ENCODE measurements around the gene CDKN1A. TPM values are rescaled to one million over a fixed set of nuclear protein-coding genes. Genes with fewer than 3 reads are reported as not detected.
"Not testable (repeated sequence)": the region's sequence is repeated elsewhere in the genome, so short reads cannot be mapped to it uniquely, and the experiment has no call there.

CDKN1A gene
- total RNA-seq, 1 experiment from 2014 or later, result 0.28 TPM

DNA sequence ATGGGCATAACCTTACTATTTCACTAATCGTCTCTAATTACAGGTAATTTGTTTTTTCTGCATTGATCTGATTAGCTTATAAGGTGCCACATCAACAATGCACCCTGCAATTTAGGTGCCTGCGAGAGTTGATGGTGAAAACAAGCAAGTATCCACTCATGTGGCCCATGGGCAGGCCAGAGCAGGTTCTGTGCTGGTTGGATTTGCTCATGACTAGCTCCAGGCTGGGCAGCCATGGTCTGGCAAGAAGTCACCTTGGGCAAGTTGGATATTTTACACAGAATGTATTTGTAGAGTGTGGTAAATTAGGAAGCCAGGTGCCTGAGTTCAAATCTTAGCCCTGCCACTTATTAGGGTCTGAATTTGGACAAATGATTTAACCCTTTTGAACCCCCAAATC, 44.4 kb downstream of the CDKN1A start:
- H3K36me3 ChIP-seq (replicated peaks; ENCODE audit: control insufficient read depth, insufficient read depth, low read length), result no peaks in the 10 kb centered on the region
- no peak for DNase-seq

DNA sequence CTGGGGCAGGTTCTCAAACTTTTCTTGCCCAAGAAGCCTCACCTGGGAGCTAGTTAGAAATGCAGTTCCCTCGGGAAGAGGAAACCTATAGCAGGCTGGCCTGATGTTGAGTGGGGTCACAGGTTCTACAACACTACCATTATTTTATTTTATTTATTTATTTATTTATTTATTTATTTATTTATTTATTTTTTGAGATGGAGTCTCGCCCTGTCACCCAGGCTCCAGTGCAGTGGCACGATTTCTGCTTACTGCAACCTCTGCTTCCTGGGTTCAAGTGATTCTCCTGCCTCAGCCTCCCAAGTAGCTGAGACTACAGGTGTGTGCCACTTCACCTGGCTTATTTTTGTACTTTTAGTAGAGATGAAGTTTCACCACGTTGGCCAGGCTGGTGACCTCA, 45.5 kb downstream of the CDKN1A start:
- not testable (repeated sequence) for DNase-seq; H3K27me3 ChIP-seq (ENCODE audit: control insufficient read depth, insufficient read depth, low read length); H3K36me3 ChIP-seq (replicated peaks; ENCODE audit: control insufficient read depth, insufficient read depth, low read length); H3K4me3 ChIP-seq (ENCODE audit: insufficient read depth, low read depth, low read length)

More for the DNA sequence above, 44.4 kb downstream of the CDKN1A start:
- H3K27me3 ChIP-seq (ENCODE audit: control insufficient read depth, insufficient read depth, low read length), result no peaks in the 10 kb centered on the region
- no peak overlapping the region for H3K4me3 ChIP-seq (ENCODE audit: insufficient read depth, low read depth, low read length)

DNA sequence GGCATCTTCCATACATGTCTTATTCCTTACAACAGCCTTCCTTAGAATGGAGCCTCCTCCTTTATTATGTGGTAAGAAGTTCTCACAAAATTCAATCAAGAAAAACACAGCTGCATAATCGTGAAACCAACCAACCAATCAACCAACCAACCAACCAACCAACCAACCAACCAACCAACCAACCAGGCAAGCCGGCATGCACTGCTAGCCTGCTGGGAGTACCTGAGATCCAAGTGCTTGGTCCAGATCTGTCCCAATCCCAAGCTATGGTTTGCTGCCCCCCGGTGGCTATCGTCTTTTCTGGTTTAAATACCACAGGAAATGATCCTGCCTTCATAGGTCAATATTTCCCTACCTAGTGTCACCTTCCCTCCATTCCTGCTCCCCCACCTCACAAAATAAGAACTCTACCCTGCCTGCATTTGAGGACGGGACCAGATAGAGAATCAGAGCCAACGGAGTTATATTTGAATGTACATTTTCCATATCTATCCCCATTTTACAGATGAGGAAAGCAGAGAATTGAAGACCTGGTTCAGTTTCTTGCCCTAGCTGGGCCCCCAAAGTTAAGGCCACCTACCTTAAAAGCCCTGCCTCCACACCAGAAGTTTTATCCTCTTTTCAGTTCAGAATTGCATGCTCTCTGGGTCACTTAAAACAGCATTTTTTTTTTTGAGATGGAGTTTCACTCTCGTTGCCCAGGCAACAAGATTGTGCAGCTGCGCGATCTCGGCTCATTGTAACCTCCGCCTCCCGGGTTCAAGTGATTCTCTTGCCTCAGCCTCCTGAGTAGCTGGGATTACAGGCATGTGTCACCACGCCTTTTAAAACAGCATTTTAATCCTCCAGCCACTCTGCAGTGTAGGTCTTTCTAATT, 46.2 kb downstream of the CDKN1A start:
- Histone ChIP-seq H3K36me3 (replicated peaks; ENCODE audit: control insufficient read depth, insufficient read depth, low read length) (no peaks in the 10 kb centered on the region), H3K27me3 (ENCODE audit: control insufficient read depth, insufficient read depth, low read length) (no peaks in the 10 kb centered on the region), H3K4me3 (ENCODE audit: insufficient read depth, low read depth, low read length) (no peak overlapping the region)
- DNase-seq, result peak; percentile 92

DNA sequence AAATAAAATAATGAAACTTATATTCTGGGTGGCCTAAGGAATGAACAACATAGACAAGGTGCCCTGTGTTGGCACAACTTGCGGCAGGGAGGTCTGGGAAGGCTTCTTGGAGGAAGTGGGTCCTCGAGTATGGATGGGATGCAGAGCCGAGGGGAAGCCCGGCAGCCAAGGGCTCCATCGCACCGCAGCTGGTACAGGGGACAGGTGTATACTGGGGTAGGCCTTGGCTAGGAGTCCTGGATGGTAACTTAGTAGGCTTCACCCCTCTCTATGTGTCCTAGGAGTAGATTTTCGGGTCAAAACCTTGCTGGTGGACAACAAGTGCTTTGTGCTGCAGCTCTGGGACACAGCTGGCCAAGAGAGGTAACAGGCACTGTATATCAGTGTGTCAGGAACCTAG, 47.1 kb downstream of the CDKN1A start:
- no peak for DNase-seq

DNA sequence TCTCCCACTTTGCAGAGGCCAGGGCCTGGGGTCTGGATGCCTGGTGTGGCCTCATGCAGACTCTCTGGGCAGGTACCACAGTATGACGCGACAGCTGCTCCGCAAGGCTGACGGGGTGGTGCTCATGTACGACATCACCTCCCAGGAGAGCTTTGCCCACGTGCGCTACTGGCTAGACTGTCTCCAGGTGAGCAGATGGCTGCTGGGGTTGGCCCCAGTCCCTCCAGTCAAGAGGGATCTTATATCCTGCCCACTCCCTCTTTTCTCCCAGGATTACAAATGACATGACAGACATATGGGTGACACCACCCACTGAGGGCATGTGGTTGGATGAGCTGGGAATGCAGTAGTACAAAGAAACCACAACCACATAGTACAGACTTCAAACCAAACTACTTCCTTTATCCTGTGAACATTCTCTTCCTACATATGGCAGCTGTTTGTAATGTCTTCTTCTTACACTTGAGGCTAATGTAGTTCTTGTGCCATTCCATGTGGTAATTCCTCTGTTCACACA, 49.0 kb downstream of the CDKN1A start:
- no peak for DNase-seq
- H3K27me3 ChIP-seq (ENCODE audit: control insufficient read depth, insufficient read depth, low read length), result no peaks in the 10 kb centered on the region
- H3K36me3 ChIP-seq (replicated peaks; ENCODE audit: control insufficient read depth, insufficient read depth, low read length), result no peaks in the 10 kb centered on the region
- H3K4me3 ChIP-seq (ENCODE audit: insufficient read depth, low read depth, low read length), result no peak overlapping the region

More for the DNA sequence above, 47.1 kb downstream of the CDKN1A start:
- Histone ChIP-seq H3K36me3 (replicated peaks; ENCODE audit: control insufficient read depth, insufficient read depth, low read length) (no peaks in the 10 kb centered on the region), H3K27me3 (ENCODE audit: control insufficient read depth, insufficient read depth, low read length) (no peaks in the 10 kb centered on the region), H3K4me3 (ENCODE audit: insufficient read depth, low read depth, low read length) (no peak overlapping the region)

DNA sequence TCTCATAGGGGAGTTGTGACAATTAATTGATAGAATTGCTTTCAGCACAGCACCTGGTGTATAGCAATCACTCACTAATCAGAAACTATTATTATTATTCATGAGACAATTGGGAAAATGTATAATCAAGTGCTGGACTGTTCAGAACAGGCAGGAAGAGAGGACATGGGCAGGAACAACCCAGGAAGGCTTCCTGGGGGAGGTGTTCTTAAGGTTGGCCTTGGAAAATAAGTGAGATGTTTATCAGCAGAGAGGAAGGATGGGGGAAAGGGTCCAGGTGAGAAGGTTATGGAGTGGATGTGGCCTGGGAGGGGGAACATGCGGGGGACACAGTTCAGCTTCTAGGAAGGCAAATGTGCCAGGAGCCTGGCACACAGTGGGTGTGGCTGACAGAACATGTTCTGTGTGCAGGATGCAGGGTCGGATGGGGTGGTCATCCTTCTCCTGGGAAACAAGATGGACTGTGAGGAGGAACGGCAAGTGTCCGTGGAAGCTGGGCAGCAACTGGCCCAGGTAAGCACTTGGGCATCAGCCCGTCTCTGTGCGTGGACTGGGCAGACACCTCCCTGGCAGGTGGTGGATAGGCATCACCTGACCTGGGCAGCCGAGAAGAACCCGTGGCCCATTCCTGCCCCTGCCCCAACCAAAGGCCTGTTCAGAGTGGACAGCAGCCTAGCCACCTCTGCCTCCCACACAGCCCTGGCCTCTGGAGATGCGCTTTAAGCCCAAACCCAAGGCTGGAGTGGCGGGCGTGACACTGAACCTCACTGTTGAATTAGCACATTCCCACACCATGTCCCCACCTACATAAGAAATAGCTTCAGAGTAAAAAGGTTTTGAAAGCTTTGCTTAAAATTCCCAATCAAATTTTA, 50.0 kb downstream of the CDKN1A start:
- Histone ChIP-seq H3K27me3 (ENCODE audit: control insufficient read depth, insufficient read depth, low read length) (no peaks in the 10 kb centered on the region), H3K36me3 (replicated peaks; ENCODE audit: control insufficient read depth, insufficient read depth, low read length) (no peaks in the 10 kb centered on the region), H3K4me3 (ENCODE audit: insufficient read depth, low read depth, low read length) (no peak overlapping the region)
- DNase-seq, result no peak

DNA sequence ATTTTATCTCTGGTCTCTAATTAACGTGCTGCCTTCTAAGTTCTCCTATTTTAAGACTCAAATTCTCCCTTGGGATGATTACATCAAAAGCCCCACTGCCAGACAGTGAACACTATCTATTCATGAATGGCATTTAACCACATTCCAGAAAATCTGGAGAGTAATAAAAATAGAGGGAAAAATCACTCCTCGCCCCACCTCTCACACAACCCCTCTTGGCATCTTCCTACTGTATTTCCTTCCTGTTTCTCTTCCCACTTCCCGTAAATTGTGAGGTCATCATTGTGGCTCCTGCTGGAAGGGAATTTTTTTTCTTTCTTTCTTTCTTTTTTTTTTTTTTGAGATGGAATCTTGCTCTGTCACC, 50.6 kb downstream of the CDKN1A start:
- no peak for DNase-seq
- Histone ChIP-seq H3K36me3 (replicated peaks; ENCODE audit: control insufficient read depth, insufficient read depth, low read length) (no peaks in the 10 kb centered on the region), H3K4me3 (ENCODE audit: insufficient read depth, low read depth, low read length) (no peak overlapping the region), H3K27me3 (ENCODE audit: control insufficient read depth, insufficient read depth, low read length) (no peaks in the 10 kb centered on the region)

- H3K4me3 ChIP-seq (ENCODE audit: insufficient read depth, low read depth, low read length), result no peak overlapping the region
- DNase-seq, result peak; percentile 78
- no peaks in the 10 kb centered on the region for H3K36me3 ChIP-seq (replicated peaks; ENCODE audit: control insufficient read depth, insufficient read depth, low read length)
- H3K27me3 ChIP-seq (ENCODE audit: control insufficient read depth, insufficient read depth, low read length), result no peaks in the 10 kb centered on the region
Observed at GRCh38 chr6:36730424-36731380, 52.2 kb downstream of the CDKN1A start.

DNA sequence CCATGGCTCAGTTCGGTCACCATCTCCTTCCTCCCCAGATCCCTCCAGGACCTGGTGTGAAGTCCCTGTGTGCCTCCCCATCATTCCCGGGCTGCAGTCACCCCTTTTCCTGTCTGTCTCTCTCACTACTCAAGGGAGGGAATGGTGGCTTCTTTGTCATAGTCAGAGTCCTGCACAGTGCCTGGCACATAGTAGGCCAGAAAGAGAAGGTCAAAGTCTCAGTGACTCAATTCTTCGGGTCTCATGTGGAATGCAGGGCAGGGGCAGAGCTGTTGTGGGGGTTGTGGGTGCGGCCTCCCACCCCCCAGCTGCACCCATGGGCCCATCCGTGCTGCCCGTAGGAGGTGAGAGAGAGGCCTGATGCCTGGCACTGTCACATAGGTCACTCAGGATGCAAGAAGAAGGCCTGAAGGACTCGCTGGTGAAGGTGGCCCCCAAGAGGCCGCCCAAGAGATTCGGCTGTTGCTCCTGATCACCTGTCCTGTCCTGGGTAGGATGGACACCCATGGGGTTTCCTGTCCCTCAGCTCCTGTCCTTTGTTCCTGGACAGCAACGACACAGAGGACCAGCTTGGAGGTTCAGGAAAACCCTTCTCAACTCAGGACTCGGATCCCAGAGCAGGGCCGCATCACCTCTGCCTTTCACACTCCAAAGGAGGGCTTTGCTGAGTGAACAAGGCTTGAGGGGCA, 53.3 kb downstream of the CDKN1A start:
- no peak for DNase-seq
- Histone ChIP-seq H3K36me3 (replicated peaks; ENCODE audit: control insufficient read depth, insufficient read depth, low read length) (no peaks in the 10 kb centered on the region), H3K4me3 (ENCODE audit: insufficient read depth, low read depth, low read length) (no peak overlapping the region), H3K27me3 (ENCODE audit: control insufficient read depth, insufficient read depth, low read length) (no peaks in the 10 kb centered on the region)

GRCh38 chr6:36733300-36733699, 54.8 kb downstream of the CDKN1A start:
- no peak overlapping the region for H3K4me3 ChIP-seq (ENCODE audit: insufficient read depth, low read depth, low read length)
- no peaks in the 10 kb centered on the region for H3K36me3 ChIP-seq (replicated peaks; ENCODE audit: control insufficient read depth, insufficient read depth, low read length)
- H3K27me3 ChIP-seq (ENCODE audit: control insufficient read depth, insufficient read depth, low read length), result no peaks in the 10 kb centered on the region
- no peak for DNase-seq

DNA sequence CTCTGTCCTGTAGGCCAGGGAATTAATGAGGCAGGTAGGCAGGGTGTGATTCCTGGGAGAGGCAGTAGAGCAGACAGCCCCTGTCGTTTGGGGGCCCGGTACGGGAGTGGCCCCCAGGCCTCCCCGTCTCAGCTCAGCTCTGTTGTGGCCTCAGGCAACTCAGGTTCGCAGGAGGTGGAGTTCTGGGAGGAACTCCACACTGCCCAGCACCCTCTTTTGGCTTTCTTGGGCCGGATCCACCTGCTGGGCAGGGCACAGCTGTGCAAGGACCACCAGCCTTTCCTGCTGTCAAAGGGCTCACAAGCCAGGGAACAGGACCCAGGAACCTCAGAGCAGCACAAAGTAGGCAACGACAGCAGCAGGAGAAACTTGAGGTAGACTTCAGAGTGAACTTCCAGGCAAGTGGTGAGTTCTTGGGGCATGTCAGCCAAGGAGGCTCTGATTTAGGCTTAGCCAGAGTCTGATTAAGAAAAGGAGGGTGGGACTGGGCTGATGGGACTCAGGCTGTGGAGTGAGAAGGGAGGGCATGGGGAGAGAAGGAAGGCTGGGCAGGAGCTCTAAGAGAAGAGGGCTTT, 56.1 kb downstream of the CDKN1A start:
- H3K4me3 ChIP-seq (ENCODE audit: insufficient read depth, low read depth, low read length), result no peak overlapping the region
- DNase-seq, result no peak
- H3K27me3 ChIP-seq (ENCODE audit: control insufficient read depth, insufficient read depth, low read length), result no peaks in the 10 kb centered on the region
- no peaks in the 10 kb centered on the region for H3K36me3 ChIP-seq (replicated peaks; ENCODE audit: control insufficient read depth, insufficient read depth, low read length)

DNA sequence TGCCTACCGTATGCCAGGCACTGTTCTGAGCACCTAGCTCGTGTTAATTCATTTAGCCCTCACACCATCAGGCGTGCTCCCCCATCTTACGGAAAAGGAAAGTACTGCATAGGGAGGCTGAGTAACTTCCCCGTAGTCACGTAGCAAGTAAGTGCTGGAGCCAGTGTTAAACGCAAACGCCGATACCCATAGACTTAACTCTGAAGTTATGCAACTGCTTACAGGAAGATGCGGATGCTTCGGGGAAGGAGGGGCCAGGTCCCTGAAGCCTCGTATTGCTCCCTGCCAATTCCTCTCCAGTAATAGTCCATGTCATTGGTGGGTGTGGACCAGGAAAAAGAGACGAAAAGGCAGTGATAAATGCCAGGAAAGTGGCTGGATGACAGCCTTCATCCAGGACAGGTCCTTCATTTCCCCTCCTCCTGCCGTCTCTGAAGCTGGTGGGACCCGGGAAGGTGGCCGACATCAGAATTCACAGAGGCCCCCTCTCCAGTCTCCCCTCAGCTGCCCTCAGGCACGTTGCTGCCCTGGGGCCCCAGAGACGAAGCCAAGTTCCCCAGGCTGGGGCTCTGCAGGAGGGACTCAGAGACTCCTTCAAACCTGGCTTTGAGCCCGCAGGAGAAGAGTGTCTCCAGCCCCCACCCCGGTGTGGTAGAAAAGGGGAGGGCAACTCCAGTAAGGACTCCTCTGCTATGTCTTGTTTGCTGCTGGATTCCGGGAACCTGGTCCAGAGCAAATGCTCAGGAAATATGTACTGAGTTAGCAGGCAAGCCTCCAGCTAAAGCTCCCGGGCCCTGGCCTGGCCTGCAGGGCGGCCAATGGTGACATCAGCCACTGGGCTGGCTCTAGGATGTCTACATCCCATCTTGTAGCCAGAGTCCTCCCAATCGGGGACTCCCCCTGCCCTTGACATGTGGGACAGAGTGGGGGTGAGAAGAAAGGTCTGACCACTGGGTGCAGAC, 56.9 kb downstream of the CDKN1A start:
- no peak for DNase-seq
- no peaks in the 10 kb centered on the region for H3K27me3 ChIP-seq (ENCODE audit: control insufficient read depth, insufficient read depth, low read length)
- no peaks in the 10 kb centered on the region for H3K36me3 ChIP-seq (replicated peaks; ENCODE audit: control insufficient read depth, insufficient read depth, low read length)
- no peak overlapping the region for H3K4me3 ChIP-seq (ENCODE audit: insufficient read depth, low read depth, low read length)

Measured in H7 (cell line).